Activated naive CD4-positive, alpha-beta T cell treated with anti-CD3 and anti-CD28 coated beads, Interleukin-2, amount 10 ng/mL, durations not matched to agents 7 days and 5 days (primary cell): ENCODE results near the gene C9orf78.
"Not testable (repeated sequence)": the region's sequence is repeated elsewhere in the genome, so short reads cannot be mapped to it uniquely, and the experiment has no call there.

ENCODE experiments used
- CTCF ChIA-PET: fragments of 350-600 bp; sonication (Branson Sonifier 250); formaldehyde crosslinking; loops from one replicate; lab custom pipeline; 2021; ENCODE audit warnings: antibody characterized with exemption; lab: Charles Lee
- DNase-seq: peaks from one replicate; pipeline ENCODE4 v3.0.0-alpha.2; 2020
- H3K27ac Mint-ChIP-seq: one replicate; pipeline ENCODE4 v1.8.0; 2021; ENCODE audit warnings: mild to moderate bottlenecking, moderate library complexity, mixed read lengths
- H3K27me3 Mint-ChIP-seq: one replicate; pipeline ENCODE4 v1.8.0; 2021; ENCODE audit warnings: mild to moderate bottlenecking, mixed read lengths
- H3K36me3 Mint-ChIP-seq: one replicate; pipeline ENCODE4 v1.8.0; 2021; ENCODE audit warnings: mixed read lengths
- H3K4me1 Mint-ChIP-seq: one replicate; pipeline ENCODE4 v1.8.0; 2021; ENCODE audit warnings: mixed read lengths
- H3K4me3 Mint-ChIP-seq: one replicate; pipeline ENCODE4 v1.8.0; 2021; ENCODE audit warnings: mild to moderate bottlenecking, moderate library complexity, mixed read lengths
- H3K9me3 Mint-ChIP-seq: one replicate; pipeline ENCODE4 v1.8.0; 2021; ENCODE audit warnings: mixed read lengths

C9orf78 gene

GRCh38 chr9:129803676-129804060 lies 31.4 kb downstream of the C9orf78 start:
- Mint-ChIP-seq H3K9me3 (no peaks in the 10 kb centered on the region), H3K27ac (peak overlapping the region; percentile 93), H3K4me3 (peak overlapping the region; percentile 87), H3K4me1 (peaks cover 30% of the 10 kb centered on the region), H3K27me3 (peaks cover 4% of the 10 kb centered on the region), H3K36me3 (peaks cover 32% of the 10 kb centered on the region)
- CTCF ChIA-PET: interaction anchor here (1.2 kb wide), 1 partner anchor 64 kb away, joined by 4 read pairs; no protein-coding TSS in a partner anchor
- no peak for DNase-seq

- Mint-ChIP-seq H3K27ac (peak within 1 kb of the TSS; percentile 93), H3K27me3 (peaks cover 4% of the 10 kb centered on the region), H3K36me3 (peaks cover 29% of the 10 kb centered on the region), H3K9me3 (no peaks in the 10 kb centered on the region), H3K4me3 (peak within 1 kb of the TSS; percentile 87), H3K4me1 (peaks cover 30% of the 10 kb centered on the region)
- peak; percentile 96 for DNase-seq
- CTCF ChIA-PET: interaction anchor here (1.2 kb wide), 1 partner anchor 65 kb away, joined by 4 read pairs; no protein-coding TSS in a partner anchor
These were observed 32.0 kb downstream of the C9orf78 start, which contains the start of gene TOR1B for GRCh38 chr9:129802833-129803675. Gene TOR1B (plus strand): TSS chr9:129803184. CDS start chr9:129803213, 29 bp downstream.

- peaks cover 4% of the 10 kb centered on the region for H3K27me3 Mint-ChIP-seq
- H3K9me3 Mint-ChIP-seq: no peaks in the 10 kb centered on the region
- H3K4me1 Mint-ChIP-seq: peaks cover 24% of the 10 kb centered on the region
- CTCF ChIA-PET: interaction anchor here (1.1 kb wide), 1 partner anchor 11 kb away, joined by 3 read pairs; no protein-coding TSS in a partner anchor
- no peak overlapping the region for H3K27ac Mint-ChIP-seq
- DNase-seq: no peak
- H3K36me3 Mint-ChIP-seq: peaks cover 21% of the 10 kb centered on the region
- H3K4me3 Mint-ChIP-seq: peak overlapping the region; percentile 22
These were observed 33.6 kb downstream of the C9orf78 start for GRCh38 chr9:129801504-129801903.

- DNase-seq: no peak
- CTCF ChIA-PET: interaction anchor here (1.2 to 1.7 kb wide), 2 partner anchors 8 to 10 kb away, joined by 4 to 5 read pairs; no protein-coding TSS in a partner anchor
- Mint-ChIP-seq H3K9me3 (no peaks in the 10 kb centered on the region), H3K4me1 (peaks cover 6% of the 10 kb centered on the region), H3K4me3 (no peak overlapping the region), H3K36me3 (peaks cover 4% of the 10 kb centered on the region), H3K27ac (no peak overlapping the region), H3K27me3 (peaks cover 22% of the 10 kb centered on the region)
These were observed 36.1 kb downstream of the C9orf78 start for GRCh38 chr9:129798973-129799372.

DNA sequence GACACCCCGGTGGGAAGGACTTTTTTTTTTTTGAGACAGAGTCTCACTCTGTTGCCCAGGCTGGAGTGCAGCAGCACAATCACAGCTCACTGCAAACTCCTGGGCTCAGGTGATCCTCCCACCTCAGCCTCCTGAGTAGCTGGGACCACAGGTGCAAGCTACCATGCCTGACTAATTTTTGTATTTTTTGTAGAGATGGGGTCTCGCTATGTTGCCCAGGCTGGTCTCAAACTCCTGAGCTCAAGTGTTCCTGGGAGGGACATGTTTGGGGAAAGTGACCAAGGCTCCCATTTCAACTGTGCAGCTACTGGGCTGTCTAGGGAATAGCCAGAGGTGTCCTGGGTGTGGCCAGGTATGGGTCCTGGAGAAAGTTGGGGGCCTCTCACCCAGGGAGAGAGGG lies 39.0 kb downstream of the C9orf78 start:
- H3K4me1 Mint-ChIP-seq, H3K36me3 Mint-ChIP-seq, H3K4me3 Mint-ChIP-seq, DNase-seq, H3K27ac Mint-ChIP-seq, H3K9me3 Mint-ChIP-seq: not testable (repeated sequence)
- H3K27me3 Mint-ChIP-seq: peaks cover 29% of the 10 kb centered on the region
- CTCF ChIA-PET: interaction anchor here (0.6 kb wide), 1 partner anchor 59 kb away, joined by 4 read pairs; no protein-coding TSS in a partner anchor

DNA sequence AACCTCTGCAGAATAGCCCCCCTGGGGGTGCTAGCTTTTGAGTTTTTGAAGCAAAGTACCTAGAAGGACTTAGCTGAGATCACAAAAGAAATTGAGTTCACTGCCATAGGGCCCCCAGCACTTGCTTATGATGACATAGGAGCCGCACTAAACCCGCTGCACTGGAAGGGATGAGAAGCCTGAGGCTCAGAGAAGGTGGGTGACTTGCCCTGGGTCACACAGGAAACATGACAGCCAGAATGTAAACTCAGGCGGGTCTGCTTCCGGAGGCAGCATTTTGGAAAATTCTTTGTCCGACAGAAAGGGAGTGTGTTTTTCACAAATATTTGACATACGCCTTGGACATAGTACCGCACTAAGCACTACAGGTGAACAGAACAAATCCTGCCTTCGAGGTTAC lies 40.5 kb downstream of the C9orf78 start:
- H3K27ac Mint-ChIP-seq: no peak overlapping the region
- CTCF ChIA-PET: no interaction called here
- H3K36me3 Mint-ChIP-seq: no peaks in the 10 kb centered on the region
- no peak for DNase-seq
- H3K27me3 Mint-ChIP-seq: peaks cover 34% of the 10 kb centered on the region
- no peak overlapping the region for H3K4me3 Mint-ChIP-seq
- no peaks in the 10 kb centered on the region for H3K9me3 Mint-ChIP-seq
- peaks cover 10% of the 10 kb centered on the region for H3K4me1 Mint-ChIP-seq

GRCh38 chr9:129786481-129786880 lies 48.6 kb downstream of the C9orf78 start:
- CTCF ChIA-PET: interaction anchor here (0.9 to 9.1 kb wide), 5 partner anchors 9 to 175 kb away, joined by 3 to 87 read pairs (median 4); no protein-coding TSS in a partner anchor
- H3K36me3 Mint-ChIP-seq: no peaks in the 10 kb centered on the region
- H3K9me3 Mint-ChIP-seq: no peaks in the 10 kb centered on the region
- peaks cover 13% of the 10 kb centered on the region for H3K4me1 Mint-ChIP-seq
- DNase-seq: no peak
- peaks cover 56% of the 10 kb centered on the region for H3K27me3 Mint-ChIP-seq
- no peak overlapping the region for H3K4me3 Mint-ChIP-seq
- no peak overlapping the region for H3K27ac Mint-ChIP-seq

DNA sequence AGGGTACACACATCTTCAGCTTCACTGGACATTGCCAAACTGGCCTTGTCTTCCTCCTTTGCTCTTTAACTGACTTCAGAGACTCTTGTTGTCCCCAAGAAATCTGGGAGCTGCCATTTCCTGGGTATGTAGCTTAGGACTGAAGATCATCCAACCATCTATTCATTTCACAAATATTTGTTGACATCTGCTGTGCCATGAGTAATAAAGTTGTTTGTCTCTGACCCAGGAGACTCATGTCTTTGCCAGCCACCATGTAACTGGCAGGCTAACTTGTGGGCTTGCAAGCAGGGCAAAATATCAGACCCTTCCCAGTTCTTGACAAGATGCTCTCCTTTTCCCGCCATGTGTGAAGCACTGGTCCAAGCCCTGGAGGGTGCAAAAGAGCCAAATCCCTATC lies 49.2 kb downstream of the C9orf78 start:
- Mint-ChIP-seq H3K4me3 (no peak overlapping the region), H3K27ac (no peak overlapping the region), H3K9me3 (no peaks in the 10 kb centered on the region), H3K4me1 (peaks cover 13% of the 10 kb centered on the region), H3K27me3 (peaks cover 54% of the 10 kb centered on the region), H3K36me3 (no peaks in the 10 kb centered on the region)
- no peak for DNase-seq
- CTCF ChIA-PET: interaction anchor here (0.7 to 9.1 kb wide), 4 partner anchors 48 to 175 kb away, joined by 3 to 87 read pairs (median 32); no protein-coding TSS in a partner anchor

GRCh38 chr9:129784970-129785369 lies 50.1 kb downstream of the C9orf78 start:
- not testable (repeated sequence) for DNase-seq, H3K9me3 Mint-ChIP-seq, H3K27ac Mint-ChIP-seq, H3K4me3 Mint-ChIP-seq, H3K4me1 Mint-ChIP-seq, H3K36me3 Mint-ChIP-seq
- peaks cover 52% of the 10 kb centered on the region for H3K27me3 Mint-ChIP-seq
- CTCF ChIA-PET: interaction anchor here (1.2 to 9.1 kb wide), 8 partner anchors 8 to 690 kb away, joined by 3 to 87 read pairs (median 3); no protein-coding TSS in a partner anchor

DNA sequence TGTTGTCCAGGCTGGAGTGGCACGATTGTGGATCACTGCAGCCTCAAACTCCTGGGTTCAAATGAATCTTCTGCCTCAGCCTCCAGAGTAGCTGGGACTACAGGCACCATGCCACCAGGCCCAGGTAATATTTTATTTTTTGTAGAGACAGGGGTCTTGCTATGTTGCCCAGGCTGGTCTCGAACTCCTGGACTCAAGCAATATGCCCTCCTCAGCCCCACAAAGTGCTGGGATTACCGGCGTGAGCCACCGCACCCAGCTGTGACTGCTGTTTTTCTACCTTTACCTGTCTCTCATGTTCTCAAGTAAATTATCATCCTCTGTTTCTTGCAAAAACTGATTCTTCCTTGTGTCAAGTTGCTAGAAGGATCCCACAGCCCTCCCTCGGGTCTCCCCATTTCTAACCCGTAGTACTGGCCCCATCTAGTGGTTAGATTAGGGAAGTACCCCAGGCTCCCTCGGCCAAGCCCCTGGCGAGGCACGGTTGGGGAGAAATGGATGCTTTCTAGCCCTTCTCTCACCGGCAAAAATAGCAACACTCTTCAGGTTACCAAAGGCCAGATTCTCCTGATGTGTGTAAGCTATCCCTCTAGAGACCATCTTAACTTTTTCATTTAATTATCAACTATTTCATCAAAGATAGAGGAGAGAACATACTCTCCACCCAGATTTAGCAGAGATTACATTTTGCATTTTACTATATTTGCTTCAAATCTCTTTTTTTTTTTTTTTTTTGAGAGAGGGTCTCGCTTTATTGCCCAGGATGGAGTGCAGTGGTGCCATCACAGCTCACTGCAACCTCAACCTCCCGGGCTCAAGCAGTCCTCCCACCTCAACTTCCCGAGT lies 51.3 kb downstream of the C9orf78 start:
- CTCF ChIA-PET: interaction anchor here (1.0 to 9.1 kb wide), 12 partner anchors 9 to 689 kb away, joined by 3 to 87 read pairs (median 4); partner anchors contain the start of gene ASB6
- Mint-ChIP-seq H3K4me1 (peaks cover 3% of the 10 kb centered on the region), H3K36me3 (no peaks in the 10 kb centered on the region), H3K27me3 (peaks cover 59% of the 10 kb centered on the region), H3K27ac (no peak overlapping the region), H3K9me3 (no peaks in the 10 kb centered on the region), H3K4me3 (no peak overlapping the region)
- peak; percentile 82 for DNase-seq

DNA sequence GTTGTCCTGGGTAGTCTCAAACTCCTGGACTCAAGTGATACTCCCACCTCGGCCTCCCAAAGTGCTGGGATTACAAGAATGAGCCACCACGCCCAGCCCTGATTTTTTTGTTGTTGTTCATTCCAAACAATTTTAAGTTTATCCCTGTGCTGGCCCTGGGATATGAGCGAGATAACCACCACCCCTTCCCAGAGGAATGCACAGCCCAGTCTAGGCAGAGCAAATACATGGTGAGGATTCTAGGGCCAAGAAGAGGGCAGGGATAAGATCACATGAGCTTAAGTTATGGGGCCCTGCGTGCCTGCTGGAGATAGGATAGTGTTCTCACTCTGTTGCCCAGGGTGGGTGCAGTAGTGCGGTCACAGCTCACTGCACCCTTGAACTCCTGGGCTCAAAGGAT lies 53.1 kb downstream of the C9orf78 start:
- CTCF ChIA-PET: interaction anchor here (1.3 to 9.1 kb wide), 5 partner anchors 10 to 139 kb away, joined by 5 to 87 read pairs (median 12); no protein-coding TSS in a partner anchor
- Mint-ChIP-seq H3K9me3 (no peaks in the 10 kb centered on the region), H3K27ac (no peak overlapping the region), H3K4me3 (no peak overlapping the region), H3K36me3 (no peaks in the 10 kb centered on the region), H3K27me3 (peaks cover 62% of the 10 kb centered on the region), H3K4me1 (peaks cover 11% of the 10 kb centered on the region)
- no peak for DNase-seq

DNA sequence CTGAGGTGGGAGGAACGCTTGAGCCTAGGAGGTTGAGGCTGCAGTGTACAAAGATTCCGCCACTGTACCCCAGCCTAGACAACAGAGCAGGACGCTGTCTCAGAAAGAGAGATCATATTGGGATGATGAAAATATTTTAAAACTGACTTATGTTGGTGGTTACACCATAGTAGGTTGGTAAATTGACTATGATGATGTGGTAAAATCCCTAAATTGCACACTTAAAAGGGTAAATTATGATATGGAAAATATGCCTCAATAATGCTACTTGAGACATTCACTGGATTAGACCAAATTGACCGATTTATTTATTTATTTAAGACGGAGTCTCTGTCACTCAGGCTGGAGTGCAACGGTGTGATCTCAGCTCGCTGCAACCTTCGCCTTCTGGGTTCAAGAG lies 53.9 kb downstream of the C9orf78 start:
- Mint-ChIP-seq H3K36me3 (no peaks in the 10 kb centered on the region), H3K9me3 (no peaks in the 10 kb centered on the region), H3K27me3 (peaks cover 65% of the 10 kb centered on the region), H3K27ac (no peak overlapping the region), H3K4me1 (peaks cover 16% of the 10 kb centered on the region), H3K4me3 (no peak overlapping the region)
- CTCF ChIA-PET: interaction anchor here (1.2 to 9.1 kb wide), 6 partner anchors 8 to 138 kb away, joined by 4 to 87 read pairs (median 8); no protein-coding TSS in a partner anchor
- no peak for DNase-seq

- no peak overlapping the region for H3K27ac Mint-ChIP-seq
- H3K4me3 Mint-ChIP-seq: no peak overlapping the region
- no peak for DNase-seq
- H3K27me3 Mint-ChIP-seq: peaks cover 64% of the 10 kb centered on the region
- H3K36me3 Mint-ChIP-seq: no peaks in the 10 kb centered on the region
- CTCF ChIA-PET: interaction anchor here (6.2 to 9.1 kb wide), 2 partner anchors 42 to 53 kb away, joined by 61 to 87 read pairs; no protein-coding TSS in a partner anchor
- no peaks in the 10 kb centered on the region for H3K9me3 Mint-ChIP-seq
- H3K4me1 Mint-ChIP-seq: peaks cover 16% of the 10 kb centered on the region
These were observed 55.4 kb downstream of the C9orf78 start for GRCh38 chr9:129779560-129780190.
